GM18867 (cell line): ENCODE measurements around the gene BCAT1.
"Not testable (repeated sequence)": the region's sequence is repeated elsewhere in the genome, so short reads cannot be mapped to it uniquely, and the experiment has no call there.

Experiments used
- ATAC-seq: cut with Tn5 transposase; IDR thresholded peaks from one replicate; pipeline ENCODE4 v1.9.1; 2021; ENCODE audit warnings: mild to moderate bottlenecking, moderate library complexity; ENCODE audit not compliant: unreplicated experiment

The BCAT1 gene

GRCh38 chr12:24960222-24960855 lies 11.4 kb upstream of the BCAT1 start:
- ATAC-seq = peak; percentile 89

DNA sequence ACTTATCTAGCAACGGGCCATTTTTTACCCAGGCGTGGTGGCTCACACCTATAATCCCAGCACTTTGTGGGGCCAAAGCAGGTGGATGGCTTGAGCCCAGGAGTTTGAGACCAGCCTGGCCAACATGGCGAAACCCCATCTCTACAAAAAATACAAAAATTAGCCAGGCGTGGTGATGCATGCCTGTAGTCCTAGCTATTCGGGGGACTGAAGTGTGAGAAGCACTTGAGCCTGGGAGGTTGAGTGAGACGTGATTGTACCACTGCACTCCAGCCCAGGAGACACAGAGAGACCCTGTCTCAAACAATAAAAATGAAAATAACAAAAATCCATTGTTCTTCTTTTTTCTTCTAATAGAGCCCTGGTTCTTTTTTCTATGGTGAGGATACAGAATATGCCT lies 7.5 kb upstream of the BCAT1 start:
- ATAC-seq = not testable (repeated sequence)

DNA sequence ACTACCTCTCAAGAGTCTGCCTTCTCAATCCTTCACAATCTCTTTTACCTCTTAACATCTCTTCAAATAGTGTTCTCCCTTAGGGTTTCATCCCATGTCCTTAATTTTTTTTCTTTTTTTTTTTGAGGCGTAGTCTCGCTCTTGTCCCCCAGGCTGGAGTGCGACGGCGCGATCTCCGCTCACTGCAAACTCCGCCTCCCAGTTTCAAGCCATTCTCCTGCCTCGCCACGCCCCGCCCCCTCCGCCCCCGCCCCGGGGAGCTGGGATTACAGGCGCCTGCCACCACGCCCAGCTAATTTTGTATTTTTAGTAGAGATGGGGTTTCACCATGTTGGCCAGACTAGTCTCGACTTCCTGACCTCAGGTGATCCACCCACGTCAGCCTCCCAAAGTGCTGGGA lies 7.0 kb upstream of the BCAT1 start:
- no peak for ATAC-seq

- ATAC-seq = no peak
These were observed 6.5 kb upstream of the BCAT1 start for GRCh38 chr12:24955389-24955788.

DNA sequence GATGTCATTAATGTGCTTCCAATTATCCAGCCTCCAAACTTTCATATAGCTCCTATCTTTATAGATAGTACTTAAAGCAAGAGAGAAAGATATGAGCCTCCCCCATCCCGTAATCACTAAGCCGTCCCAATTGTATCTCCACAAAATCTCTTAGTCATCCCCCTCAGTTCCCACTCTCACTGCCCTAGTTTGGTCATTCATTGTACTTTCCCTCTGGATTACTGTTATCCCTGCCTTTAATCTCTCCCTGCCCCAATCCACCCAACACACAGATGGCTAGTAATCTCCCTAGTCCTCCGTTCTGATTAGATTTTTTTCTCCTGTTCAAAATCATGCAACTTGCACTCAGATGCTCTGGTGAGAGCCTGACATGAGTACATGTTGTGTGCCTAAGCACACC lies 5.4 kb upstream of the BCAT1 start:
- no peak for ATAC-seq

DNA sequence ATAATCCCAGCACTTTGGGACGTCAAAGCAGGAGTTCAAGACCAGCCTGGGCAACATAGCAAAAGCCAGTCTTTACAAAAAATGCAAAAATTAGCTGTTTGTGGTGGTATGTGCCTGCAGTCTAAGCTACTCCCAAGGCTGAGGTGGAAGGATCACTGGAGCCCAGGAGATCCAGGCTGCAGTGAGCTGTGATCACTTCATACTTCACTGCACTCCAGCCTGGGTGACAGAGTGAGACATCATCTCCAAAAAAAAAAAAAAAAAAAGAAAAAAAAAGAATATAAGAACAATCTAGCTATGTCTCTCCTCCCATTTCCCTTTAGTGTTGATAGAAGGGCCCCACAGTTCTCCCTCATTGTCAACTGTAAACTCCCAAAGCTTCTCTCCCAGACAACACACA lies 3.5 kb upstream of the BCAT1 start:
- ATAC-seq = no peak

GRCh38 chr12:24950231-24950834 lies 1.4 kb upstream of the BCAT1 start:
- peak; percentile 57 for ATAC-seq

GRCh38 chr12:24948420-24948756 lies 513 bp downstream of the BCAT1 start:
- ATAC-seq = peak; percentile 27

GRCh38 chr12:24947541-24948419 lies 1.1 kb downstream of the BCAT1 start:
- no peak for ATAC-seq

DNA sequence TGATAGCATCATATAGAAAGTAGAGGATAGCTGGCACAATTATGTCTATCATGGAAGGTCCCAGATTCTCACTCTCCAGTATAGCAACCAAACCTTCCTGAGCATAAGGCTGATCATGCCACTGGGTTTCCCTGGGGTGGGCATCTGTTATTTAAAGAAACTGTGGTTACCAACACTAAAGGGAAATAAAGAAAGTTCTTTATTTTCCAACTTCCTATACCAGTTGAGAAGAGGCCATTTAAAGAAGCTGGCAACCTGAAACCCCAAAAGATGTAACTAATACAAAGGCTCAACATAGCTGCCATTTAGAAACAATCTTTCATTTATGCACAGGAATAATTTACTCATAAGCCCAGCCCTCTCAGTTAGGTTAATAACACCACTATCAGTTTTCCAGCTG lies 3.1 kb downstream of the BCAT1 start:
- ATAC-seq = no peak

DNA sequence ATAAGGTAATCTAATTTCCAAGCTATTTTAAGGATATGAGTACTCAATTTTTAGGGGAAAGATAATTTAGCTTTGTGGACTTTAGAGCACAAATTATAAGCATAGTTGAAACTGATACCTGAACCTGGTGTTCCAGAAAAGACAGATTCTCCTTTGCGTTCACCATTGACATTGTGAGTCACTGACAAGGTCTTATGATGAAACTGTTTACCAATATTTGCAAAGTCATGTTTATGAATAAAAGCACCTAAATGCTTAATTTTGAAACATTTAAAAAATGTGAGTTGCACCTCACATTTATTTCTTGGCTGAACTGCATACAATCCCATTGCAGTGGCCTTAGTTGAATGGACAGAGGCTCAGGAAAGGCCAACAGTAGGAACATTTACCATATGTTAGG lies 3.9 kb downstream of the BCAT1 start:
- ATAC-seq = no peak

GRCh38 chr12:24944601-24944975 lies 4.3 kb downstream of the BCAT1 start:
- ATAC-seq = no peak

GRCh38 chr12:24943947-24944600 lies 4.8 kb downstream of the BCAT1 start:
- ATAC-seq = no peak

- no peak for ATAC-seq
These were observed 8.7 kb downstream of the BCAT1 start for GRCh38 chr12:24940157-24940556.

- not testable (repeated sequence) for ATAC-seq
These were observed 9.3 kb downstream of the BCAT1 start for GRCh38 chr12:24939551-24939950.

GRCh38 chr12:24938341-24938740 lies 10.6 kb downstream of the BCAT1 start:
- no peak for ATAC-seq

DNA sequence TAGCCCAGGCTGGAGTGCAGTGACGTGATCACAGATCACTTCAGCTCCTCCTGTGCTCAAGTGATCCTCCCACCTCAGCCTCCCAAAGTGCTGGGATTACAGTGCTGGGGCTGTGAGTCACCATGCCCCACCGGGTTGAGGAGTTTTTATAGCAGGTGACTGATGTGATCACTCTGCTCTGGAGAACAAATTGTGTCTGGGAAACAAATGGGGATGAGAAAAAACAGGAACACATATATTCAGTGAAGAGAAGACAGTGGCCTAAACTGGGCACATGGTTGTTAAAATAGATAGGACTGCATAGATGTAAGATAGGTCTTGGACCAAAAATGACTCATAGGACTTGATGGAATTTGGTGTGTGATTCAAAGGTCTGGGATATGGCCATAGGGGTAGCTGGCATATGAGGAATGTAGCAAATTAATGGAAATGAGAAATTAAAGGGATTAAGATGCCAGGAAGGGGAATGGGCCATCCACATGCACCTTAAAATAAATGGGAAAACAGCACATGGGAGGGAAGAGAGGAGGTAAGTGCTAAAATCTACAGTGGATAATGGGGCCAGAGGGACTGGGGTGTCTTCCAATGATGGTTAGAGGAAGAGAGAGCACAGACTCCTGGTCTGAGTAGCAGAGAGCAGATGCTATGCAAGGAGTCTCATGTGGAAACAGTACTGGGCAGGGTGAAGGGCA lies 11.2 kb downstream of the BCAT1 start:
- no peak for ATAC-seq

DNA sequence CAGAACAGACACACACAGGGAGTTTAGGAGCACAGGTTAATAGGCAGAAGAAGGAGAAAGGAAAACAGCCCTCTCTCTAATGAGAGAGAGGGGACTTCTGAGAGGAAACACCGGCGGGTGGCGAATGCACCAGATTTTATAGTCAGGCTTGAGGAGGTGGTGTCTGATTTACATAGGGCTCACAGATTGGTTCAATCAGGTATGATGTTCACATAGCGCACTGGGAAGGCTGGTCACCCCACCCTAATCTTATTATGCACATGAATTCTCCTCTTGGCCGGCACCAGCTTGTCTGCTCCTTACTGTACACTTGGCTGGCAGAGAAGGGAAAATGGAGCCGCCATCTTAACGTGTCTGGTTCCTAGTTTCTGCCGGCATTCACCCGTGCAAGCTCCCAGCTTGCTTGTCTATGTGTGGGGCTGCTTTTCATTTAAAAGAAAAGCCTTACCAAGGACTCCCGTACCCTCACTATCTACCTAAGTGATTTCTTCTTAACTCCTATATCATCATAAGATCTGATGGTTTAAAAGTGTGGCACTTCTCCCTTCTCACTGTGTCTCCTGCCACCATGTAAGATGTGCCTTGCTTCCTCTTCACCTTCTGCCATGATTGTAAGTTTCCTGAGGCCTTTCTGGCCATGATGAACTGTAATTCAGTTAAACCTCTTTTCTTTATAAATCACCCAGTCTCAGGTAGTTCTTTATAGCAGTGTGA lies 15.1 kb downstream of the BCAT1 start:
- no peak for ATAC-seq

DNA sequence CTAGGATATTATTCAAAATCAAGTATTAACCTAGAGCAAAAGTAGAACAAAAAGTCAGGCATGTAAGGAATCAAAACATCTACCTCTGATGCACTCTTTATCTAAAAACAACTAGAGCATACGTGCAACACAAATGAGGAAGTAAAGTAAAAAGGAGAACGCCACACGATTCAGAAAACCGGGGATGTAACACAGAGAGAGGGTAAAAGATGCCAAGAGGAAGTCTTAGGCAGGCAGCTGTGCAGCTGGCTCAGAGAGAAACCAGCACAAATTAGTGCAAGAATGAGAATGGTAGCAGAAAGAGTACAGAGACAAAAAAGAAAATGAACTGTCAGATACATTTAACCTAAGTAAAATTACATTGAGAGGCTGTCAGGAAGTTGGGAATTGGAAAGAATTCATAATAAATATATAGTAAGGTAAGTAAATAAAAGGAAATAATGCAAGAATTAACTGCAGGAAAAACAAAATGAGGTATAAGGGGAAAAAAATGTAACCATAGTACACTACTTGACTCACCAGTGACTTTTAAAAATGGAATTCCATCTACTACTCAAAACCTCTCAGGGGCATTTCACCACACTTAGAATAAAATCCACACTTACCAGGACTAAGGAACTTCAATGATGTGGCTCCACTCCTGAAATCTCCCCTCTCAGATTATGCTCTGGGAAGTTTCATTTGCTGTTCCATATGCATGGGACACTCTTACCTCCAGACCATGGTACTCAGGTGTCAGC lies 17.1 kb downstream of the BCAT1 start:
- ATAC-seq = peak; percentile 89

DNA sequence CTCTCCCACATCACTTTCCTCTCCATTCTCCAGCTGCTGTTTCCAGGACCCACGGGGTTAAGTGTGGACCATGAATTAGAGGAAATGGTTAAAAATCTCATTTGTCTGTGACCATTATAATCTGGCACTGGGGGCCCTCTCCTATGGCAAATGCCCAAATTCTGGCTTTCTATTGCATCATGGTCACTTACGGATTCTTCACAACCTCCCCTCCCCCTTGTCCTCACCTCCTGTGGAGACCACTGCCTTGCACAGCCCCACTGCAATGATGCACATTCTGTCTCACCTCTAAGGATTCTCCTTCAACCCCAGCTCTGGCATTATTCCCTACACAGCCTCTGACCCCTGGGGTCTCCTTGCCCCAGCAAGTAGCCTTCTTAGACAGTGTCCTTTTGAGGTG lies 18.9 kb downstream of the BCAT1 start:
- no peak for ATAC-seq
